ENCODE data around the gene ADGRB2.

- TF ChIP-seq CTCF (IDR thresholded peaks at IDR 0.05) (peak; percentile 75), EZH2 (IDR thresholded peaks at IDR 0.05) (no peak), EZH2phosphoT487 (IDR thresholded peaks at IDR 0.05) (no peak)
These were observed 1.1 kb downstream of the ADGRB2 start for GRCh38 chr1:31762726-31763670.
